Retinal pigment epithelial cell (primary cell): ENCODE results near the gene LEMD3.
A peak's percentile ranks its signal among the peaks of the same experiment; 100 is the strongest.
"Not testable (repeated sequence)": the region's sequence is repeated elsewhere in the genome, so short reads cannot be mapped to it uniquely, and the experiment has no call there.

Source experiments
- DNase-seq: peaks from one replicate; pipeline ENCODE4 v3.0.0-alpha.2; 2010; ENCODE audit warnings: low read depth
- H3K4me3 ChIP-seq: 2 replicates; pipeline ENCODE4 v1.5.1; 2011; ENCODE audit warnings: mild to moderate bottlenecking, low read length, control low read depth, moderate library complexity
- TF ChIP-seq, protein P1 (sequence below): conservative IDR thresholded peaks from 2 replicates; pipeline ENCODE4 v1.5.1; 2011; ENCODE audit warnings: low read depth, low read length, control low read depth, inconsistent platforms

LEMD3 gene

GRCh38 chr12:65276916-65277530 lies 107.6 kb downstream of the LEMD3 start:
- TF ChIP-seq, protein P1, sequence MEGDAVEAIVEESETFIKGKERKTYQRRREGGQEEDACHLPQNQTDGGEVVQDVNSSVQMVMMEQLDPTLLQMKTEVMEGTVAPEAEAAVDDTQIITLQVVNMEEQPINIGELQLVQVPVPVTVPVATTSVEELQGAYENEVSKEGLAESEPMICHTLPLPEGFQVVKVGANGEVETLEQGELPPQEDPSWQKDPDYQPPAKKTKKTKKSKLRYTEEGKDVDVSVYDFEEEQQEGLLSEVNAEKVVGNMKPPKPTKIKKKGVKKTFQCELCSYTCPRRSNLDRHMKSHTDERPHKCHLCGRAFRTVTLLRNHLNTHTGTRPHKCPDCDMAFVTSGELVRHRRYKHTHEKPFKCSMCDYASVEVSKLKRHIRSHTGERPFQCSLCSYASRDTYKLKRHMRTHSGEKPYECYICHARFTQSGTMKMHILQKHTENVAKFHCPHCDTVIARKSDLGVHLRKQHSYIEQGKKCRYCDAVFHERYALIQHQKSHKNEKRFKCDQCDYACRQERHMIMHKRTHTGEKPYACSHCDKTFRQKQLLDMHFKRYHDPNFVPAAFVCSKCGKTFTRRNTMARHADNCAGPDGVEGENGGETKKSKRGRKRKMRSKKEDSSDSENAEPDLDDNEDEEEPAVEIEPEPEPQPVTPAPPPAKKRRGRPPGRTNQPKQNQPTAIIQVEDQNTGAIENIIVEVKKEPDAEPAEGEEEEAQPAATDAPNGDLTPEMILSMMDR = no peak
- no peak overlapping the region for H3K4me3 ChIP-seq

GRCh38 chr12:65277994-65278575 lies 108.7 kb downstream of the LEMD3 start:
- TF ChIP-seq, protein P1 = no peak
- H3K4me3 ChIP-seq = peak overlapping the region; percentile 84
- no peak for DNase-seq

More at GRCh38 chr12:65276916-65277530, 107.6 kb downstream of the LEMD3 start:
- no peak for DNase-seq

GRCh38 chr12:65278576-65279368 lies 109.4 kb downstream of the LEMD3 start, which contains the start of gene MSRB3:
Gene MSRB3, plus strand, starts transcription at chr12:65278683. Its CDS starts 29,897 bp downstream, at chr12:65308580.
- peak within 1 kb of the TSS; percentile 84 for H3K4me3 ChIP-seq
- TF ChIP-seq, protein P1 = peak; percentile 27
- DNase-seq = no peak

- no peak for DNase-seq
- peak overlapping the region; percentile 84 for H3K4me3 ChIP-seq
- TF ChIP-seq, protein P1 = no peak
Measured at GRCh38 chr12:65279369-65280112, 110.2 kb downstream of the LEMD3 start.

- TF ChIP-seq, protein P1 = no peak
- no peak overlapping the region for H3K4me3 ChIP-seq
- no peak for DNase-seq
Measured at GRCh38 chr12:65280306-65280705, 110.9 kb downstream of the LEMD3 start.

DNA sequence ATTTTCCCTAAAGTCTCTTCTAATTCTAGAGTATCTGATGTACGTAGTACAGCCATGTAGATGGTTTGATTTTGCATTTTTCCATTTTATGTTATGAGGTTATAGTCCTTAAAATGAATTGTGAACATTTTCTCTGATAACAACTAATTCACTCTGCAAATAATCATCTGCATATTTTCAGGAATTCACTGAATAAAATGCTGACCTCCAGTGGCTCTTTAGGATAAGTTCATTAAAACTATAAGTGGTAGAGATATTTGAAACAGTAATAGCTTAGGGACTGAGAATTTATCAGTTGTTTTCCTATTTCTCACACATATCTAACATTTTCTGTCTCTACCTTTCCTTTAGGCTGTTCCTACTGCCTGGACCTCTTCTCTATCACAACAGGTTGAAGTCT lies 113.5 kb downstream of the LEMD3 start:
- H3K4me3 ChIP-seq = no peak overlapping the region
- TF ChIP-seq, protein P1 = peak; percentile 16
- DNase-seq = no peak

DNA sequence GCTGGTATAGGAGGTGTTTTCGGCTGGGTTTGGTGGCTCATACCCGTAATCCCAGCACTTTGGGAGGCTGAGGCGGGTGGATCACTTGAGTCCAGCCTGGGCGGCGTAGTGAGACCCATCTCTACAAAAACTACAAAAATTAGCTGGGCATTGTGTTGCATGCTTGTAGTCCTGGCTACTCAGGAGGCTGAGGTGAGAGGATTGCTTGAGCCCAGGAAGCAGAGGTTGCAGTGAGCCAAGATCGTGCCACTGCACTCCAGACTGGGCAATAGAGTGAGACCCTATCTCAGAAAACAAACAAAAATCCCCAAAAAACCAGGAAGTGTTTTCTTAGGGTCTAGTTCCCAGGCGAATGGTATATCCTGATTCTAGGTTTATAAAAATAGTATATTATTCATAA lies 116.1 kb downstream of the LEMD3 start:
- not testable (repeated sequence) for DNase-seq, H3K4me3 ChIP-seq
